ENCODE results near the gene PTPN6. TPM values are rescaled to one million over a fixed set of nuclear protein-coding genes. Genes with fewer than 3 reads are reported as not detected.

Gene PTPN6
- total RNA-seq, 1 donor = 99.9 TPM

- H3K4me1 ChIP-seq (ENCODE audit: insufficient read depth, low read length) = peaks cover 69% of the 10 kb centered on the region
- no peaks in the 10 kb centered on the region for H3K9me3 ChIP-seq (ENCODE audit: low read depth, low read length)
- no peaks in the 10 kb centered on the region for H3K27me3 ChIP-seq (ENCODE audit: insufficient read depth, low read length)
- H3K4me3 ChIP-seq (ENCODE audit: low read length) = peak overlapping the region; percentile 61
Measured at GRCh38 chr12:6944381-6945186, 6.6 kb upstream of the PTPN6 start.

- H3K4me3 ChIP-seq (ENCODE audit: low read length) = no peak overlapping the region
- peaks cover 79% of the 10 kb centered on the region for H3K4me1 ChIP-seq (ENCODE audit: insufficient read depth, low read length)
Measured at GRCh38 chr12:6945613-6946012, 5.5 kb upstream of the PTPN6 start.

GRCh38 chr12:6946033-6946919, 4.9 kb upstream of the PTPN6 start:
- H3K27me3 ChIP-seq (ENCODE audit: insufficient read depth, low read length) = no peaks in the 10 kb centered on the region
- peak overlapping the region; percentile 26 for H3K4me3 ChIP-seq (ENCODE audit: low read length)
- no peaks in the 10 kb centered on the region for H3K9me3 ChIP-seq (ENCODE audit: low read depth, low read length)
- H3K4me1 ChIP-seq (ENCODE audit: insufficient read depth, low read length) = peaks cover 84% of the 10 kb centered on the region

More at GRCh38 chr12:6945613-6946012, 5.5 kb upstream of the PTPN6 start:
- H3K27me3 ChIP-seq (ENCODE audit: insufficient read depth, low read length) = no peaks in the 10 kb centered on the region
- H3K9me3 ChIP-seq (ENCODE audit: low read depth, low read length) = no peaks in the 10 kb centered on the region

GRCh38 chr12:6946920-6947374, 4.2 kb upstream of the PTPN6 start:
- no peaks in the 10 kb centered on the region for H3K9me3 ChIP-seq (ENCODE audit: low read depth, low read length)
- no peaks in the 10 kb centered on the region for H3K27me3 ChIP-seq (ENCODE audit: insufficient read depth, low read length)
- H3K4me3 ChIP-seq (ENCODE audit: low read length) = no peak overlapping the region
- peaks cover 84% of the 10 kb centered on the region for H3K4me1 ChIP-seq (ENCODE audit: insufficient read depth, low read length)

- H3K9me3 ChIP-seq (ENCODE audit: low read depth, low read length) = no peaks in the 10 kb centered on the region
- H3K4me1 ChIP-seq (ENCODE audit: insufficient read depth, low read length) = peaks cover 84% of the 10 kb centered on the region
- no peaks in the 10 kb centered on the region for H3K27me3 ChIP-seq (ENCODE audit: insufficient read depth, low read length)
- H3K4me3 ChIP-seq (ENCODE audit: low read length) = no peak overlapping the region
Measured at GRCh38 chr12:6947615-6948014, 3.5 kb upstream of the PTPN6 start.

GRCh38 chr12:6948873-6949594, 2.1 kb upstream of the PTPN6 start:
- Histone ChIP-seq H3K27me3 (ENCODE audit: insufficient read depth, low read length) (no peaks in the 10 kb centered on the region), H3K4me1 (ENCODE audit: insufficient read depth, low read length) (peaks cover 73% of the 10 kb centered on the region), H3K4me3 (ENCODE audit: low read length) (no peak overlapping the region), H3K9me3 (ENCODE audit: low read depth, low read length) (no peaks in the 10 kb centered on the region)

GRCh38 chr12:6950401-6950801, 755 bp upstream of the PTPN6 start:
- H3K27me3 ChIP-seq (ENCODE audit: insufficient read depth, low read length) = no peaks in the 10 kb centered on the region
- no peaks in the 10 kb centered on the region for H3K9me3 ChIP-seq (ENCODE audit: low read depth, low read length)
- H3K4me3 ChIP-seq (ENCODE audit: low read length) = no peak overlapping the region
- H3K4me1 ChIP-seq (ENCODE audit: insufficient read depth, low read length) = peaks cover 73% of the 10 kb centered on the region

GRCh38 chr12:6951551-6952120, 480 bp downstream of the PTPN6 start:
- H3K4me3 ChIP-seq (ENCODE audit: low read length) = peak overlapping the region; percentile 90
- H3K9me3 ChIP-seq (ENCODE audit: low read depth, low read length) = no peaks in the 10 kb centered on the region
- no peaks in the 10 kb centered on the region for H3K27me3 ChIP-seq (ENCODE audit: insufficient read depth, low read length)
- peaks cover 73% of the 10 kb centered on the region for H3K4me1 ChIP-seq (ENCODE audit: insufficient read depth, low read length)

GRCh38 chr12:6952121-6952862, 1.1 kb downstream of the PTPN6 start:
- Histone ChIP-seq H3K9me3 (ENCODE audit: low read depth, low read length) (no peaks in the 10 kb centered on the region), H3K4me1 (ENCODE audit: insufficient read depth, low read length) (peaks cover 73% of the 10 kb centered on the region), H3K27me3 (ENCODE audit: insufficient read depth, low read length) (no peaks in the 10 kb centered on the region), H3K4me3 (ENCODE audit: low read length) (peak overlapping the region; percentile 90)

GRCh38 chr12:6952863-6953441, 1.8 kb downstream of the PTPN6 start:
- Histone ChIP-seq H3K4me1 (ENCODE audit: insufficient read depth, low read length) (peaks cover 73% of the 10 kb centered on the region), H3K27me3 (ENCODE audit: insufficient read depth, low read length) (no peaks in the 10 kb centered on the region), H3K9me3 (ENCODE audit: low read depth, low read length) (no peaks in the 10 kb centered on the region), H3K4me3 (ENCODE audit: low read length) (peak overlapping the region; percentile 90)

- Histone ChIP-seq H3K9me3 (ENCODE audit: low read depth, low read length) (no peaks in the 10 kb centered on the region), H3K27me3 (ENCODE audit: insufficient read depth, low read length) (no peaks in the 10 kb centered on the region), H3K4me3 (ENCODE audit: low read length) (peak overlapping the region; percentile 90), H3K4me1 (ENCODE audit: insufficient read depth, low read length) (peaks cover 73% of the 10 kb centered on the region)
Measured at GRCh38 chr12:6953442-6954315, 2.5 kb downstream of the PTPN6 start.

- H3K27me3 ChIP-seq (ENCODE audit: insufficient read depth, low read length) = no peaks in the 10 kb centered on the region
- H3K9me3 ChIP-seq (ENCODE audit: low read depth, low read length) = no peaks in the 10 kb centered on the region
- peak overlapping the region; percentile 90 for H3K4me3 ChIP-seq (ENCODE audit: low read length)
- peaks cover 73% of the 10 kb centered on the region for H3K4me1 ChIP-seq (ENCODE audit: insufficient read depth, low read length)
Measured at GRCh38 chr12:6954316-6955107, 3.4 kb downstream of the PTPN6 start.

Data from mononuclear cell (primary cell).